ENCODE measurements around the gene MALRD1. TPM values are rescaled to one million over a fixed set of nuclear protein-coding genes. Genes with fewer than 3 reads are reported as not detected.

Gene MALRD1
- total RNA-seq, 1 experiment from 2014 or later, result 0.86 TPM

DNA sequence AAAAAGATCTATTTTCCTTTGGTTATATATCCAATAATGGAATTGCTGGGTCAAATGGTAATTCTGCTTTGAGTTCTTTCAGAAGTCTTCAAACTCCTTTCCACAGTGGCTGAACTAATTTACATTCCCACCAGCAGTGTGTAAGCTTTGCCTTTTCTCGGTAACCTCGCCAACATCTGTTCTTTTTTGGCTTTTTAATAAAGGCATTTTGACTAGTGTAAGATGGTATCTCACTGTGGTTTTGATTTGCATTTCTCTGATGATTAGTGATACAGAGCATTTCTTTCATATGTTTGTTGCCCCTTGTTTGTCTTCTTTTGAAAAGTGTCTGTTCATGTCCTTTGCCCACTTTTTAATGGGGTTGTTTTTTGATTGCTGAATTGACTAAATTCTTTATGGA, 285.0 kb downstream of the MALRD1 start:
- no peaks in the 10 kb centered on the region for H3K9me3 ChIP-seq (ENCODE audit: low read depth, low read length, poor library complexity, severe bottlenecking)
- TF ChIP-seq, protein P1, sequence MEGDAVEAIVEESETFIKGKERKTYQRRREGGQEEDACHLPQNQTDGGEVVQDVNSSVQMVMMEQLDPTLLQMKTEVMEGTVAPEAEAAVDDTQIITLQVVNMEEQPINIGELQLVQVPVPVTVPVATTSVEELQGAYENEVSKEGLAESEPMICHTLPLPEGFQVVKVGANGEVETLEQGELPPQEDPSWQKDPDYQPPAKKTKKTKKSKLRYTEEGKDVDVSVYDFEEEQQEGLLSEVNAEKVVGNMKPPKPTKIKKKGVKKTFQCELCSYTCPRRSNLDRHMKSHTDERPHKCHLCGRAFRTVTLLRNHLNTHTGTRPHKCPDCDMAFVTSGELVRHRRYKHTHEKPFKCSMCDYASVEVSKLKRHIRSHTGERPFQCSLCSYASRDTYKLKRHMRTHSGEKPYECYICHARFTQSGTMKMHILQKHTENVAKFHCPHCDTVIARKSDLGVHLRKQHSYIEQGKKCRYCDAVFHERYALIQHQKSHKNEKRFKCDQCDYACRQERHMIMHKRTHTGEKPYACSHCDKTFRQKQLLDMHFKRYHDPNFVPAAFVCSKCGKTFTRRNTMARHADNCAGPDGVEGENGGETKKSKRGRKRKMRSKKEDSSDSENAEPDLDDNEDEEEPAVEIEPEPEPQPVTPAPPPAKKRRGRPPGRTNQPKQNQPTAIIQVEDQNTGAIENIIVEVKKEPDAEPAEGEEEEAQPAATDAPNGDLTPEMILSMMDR (conservative IDR thresholded peaks at IDR 0.05; ENCODE audit: low read depth, low read length), result no peak
- TF ChIP-seq EZH2 (IDR thresholded peaks at IDR 0.05; ENCODE audit: borderline replicate concordance, low read depth, low read length, poor library complexity, severe bottlenecking), result no peak
- H3K27ac ChIP-seq (ENCODE audit: low read depth, low read length, poor library complexity, severe bottlenecking), result no peak overlapping the region
- no peaks in the 10 kb centered on the region for H3K27me3 ChIP-seq (replicated peaks; ENCODE audit: insufficient read depth, low read depth, low read length, poor library complexity)
- H3K4me3 ChIP-seq (ENCODE audit: low read depth, low read length, poor library complexity, severe bottlenecking), result no peak overlapping the region
- CTCF ChIA-PET, result no interaction called here
- intact Hi-C loops (cut with micrococcal nuclease; ENCODE audit: unreplicated experiment), result no loop called here
- H3K36me3 ChIP-seq (ENCODE audit: insufficient read depth, low read length, poor library complexity, severe bottlenecking), result no peaks in the 10 kb centered on the region
- POLR2A ChIA-PET (ENCODE audit: low non-redundant PET), result no interaction called here
- DNase-seq (ENCODE audit: low spot score), result no peak
- BruUV-seq (replicated peaks), result no TSS peak
- H3K4me1 ChIP-seq (ENCODE audit: insufficient read depth, low read length, poor library complexity, severe bottlenecking), result no peaks in the 10 kb centered on the region

DNA sequence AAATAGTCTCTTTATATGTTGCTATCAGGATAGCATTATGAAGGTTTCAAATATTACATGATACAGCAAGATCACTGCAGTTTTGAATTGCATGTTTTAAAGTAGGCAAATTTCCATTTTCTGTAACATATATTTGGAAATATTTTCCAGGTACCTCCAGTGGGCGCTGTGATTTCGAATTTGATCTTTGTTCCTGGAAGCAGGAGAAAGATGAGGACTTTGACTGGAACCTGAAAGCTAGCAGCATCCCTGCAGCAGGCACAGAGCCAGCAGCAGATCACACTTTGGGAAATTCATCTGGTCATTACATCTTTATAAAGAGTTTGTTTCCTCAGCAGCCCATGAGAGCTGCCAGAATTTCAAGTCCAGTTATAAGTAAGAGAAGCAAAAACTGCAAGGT, 299.0 kb downstream of the MALRD1 start:
- CTCF ChIA-PET, result no interaction called here
- DNase-seq (ENCODE audit: low spot score), result peak; percentile 23
- H3K36me3 ChIP-seq (ENCODE audit: insufficient read depth, low read length, poor library complexity, severe bottlenecking), result no peaks in the 10 kb centered on the region
- no peak overlapping the region for H3K4me3 ChIP-seq (ENCODE audit: low read depth, low read length, poor library complexity, severe bottlenecking)
- H3K9me3 ChIP-seq (ENCODE audit: low read depth, low read length, poor library complexity, severe bottlenecking), result no peaks in the 10 kb centered on the region
- H3K27ac ChIP-seq (ENCODE audit: low read depth, low read length, poor library complexity, severe bottlenecking), result no peak overlapping the region
- intact Hi-C loops (cut with micrococcal nuclease; ENCODE audit: unreplicated experiment), result no loop called here
- POLR2A ChIA-PET (ENCODE audit: low non-redundant PET), result no interaction called here
- H3K27me3 ChIP-seq (replicated peaks; ENCODE audit: insufficient read depth, low read depth, low read length, poor library complexity), result peaks cover 4% of the 10 kb centered on the region
- H3K4me1 ChIP-seq (ENCODE audit: insufficient read depth, low read length, poor library complexity, severe bottlenecking), result no peaks in the 10 kb centered on the region
- no TSS peak for BruUV-seq (replicated peaks)
- TF ChIP-seq EZH2 (IDR thresholded peaks at IDR 0.05; ENCODE audit: borderline replicate concordance, low read depth, low read length, poor library complexity, severe bottlenecking), result no peak
- TF ChIP-seq, protein P1 (conservative IDR thresholded peaks at IDR 0.05; ENCODE audit: low read depth, low read length), result peak; percentile 49

DNA sequence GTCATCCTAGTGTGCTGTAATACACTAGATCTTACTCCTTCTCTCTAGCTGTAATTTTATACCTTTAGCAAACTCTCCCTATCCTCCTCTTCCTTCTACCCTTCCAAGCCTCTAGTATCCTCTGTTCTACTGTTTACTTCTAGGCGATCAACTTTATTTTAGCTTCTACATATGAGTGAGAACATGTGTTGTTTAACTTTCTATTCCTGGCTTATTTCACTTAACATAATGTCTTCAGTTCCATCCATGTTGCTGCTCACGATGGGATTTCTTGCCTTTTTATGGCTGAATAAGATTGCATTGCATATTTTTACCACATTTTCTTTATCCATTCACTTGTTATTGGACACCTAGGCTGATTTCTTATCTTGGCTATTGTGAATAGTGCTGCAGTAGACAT, 318.6 kb downstream of the MALRD1 start:
- H3K27ac ChIP-seq (ENCODE audit: low read depth, low read length, poor library complexity, severe bottlenecking), result no peak overlapping the region
- CTCF ChIA-PET, result no interaction called here
- TF ChIP-seq EZH2 (IDR thresholded peaks at IDR 0.05; ENCODE audit: borderline replicate concordance, low read depth, low read length, poor library complexity, severe bottlenecking), result no peak
- TF ChIP-seq, protein P1 (conservative IDR thresholded peaks at IDR 0.05; ENCODE audit: low read depth, low read length), result no peak
- DNase-seq (ENCODE audit: low spot score), result no peak
- H3K4me1 ChIP-seq (ENCODE audit: insufficient read depth, low read length, poor library complexity, severe bottlenecking), result no peaks in the 10 kb centered on the region
- H3K9me3 ChIP-seq (ENCODE audit: low read depth, low read length, poor library complexity, severe bottlenecking), result no peaks in the 10 kb centered on the region
- POLR2A ChIA-PET (ENCODE audit: low non-redundant PET), result no interaction called here
- intact Hi-C loops (cut with micrococcal nuclease; ENCODE audit: unreplicated experiment), result no loop called here
- BruUV-seq (replicated peaks), result no TSS peak
- H3K4me3 ChIP-seq (ENCODE audit: low read depth, low read length, poor library complexity, severe bottlenecking), result no peak overlapping the region
- H3K27me3 ChIP-seq (replicated peaks; ENCODE audit: insufficient read depth, low read depth, low read length, poor library complexity), result no peaks in the 10 kb centered on the region
- H3K36me3 ChIP-seq (ENCODE audit: insufficient read depth, low read length, poor library complexity, severe bottlenecking), result no peaks in the 10 kb centered on the region

Measured in A673 (cell line).